Uterus (tissue), 4 donors: ENCODE measurements around the gene LLGL2. TPM values are rescaled to one million over a fixed set of nuclear protein-coding genes. Genes with fewer than 3 reads are reported as not detected.
"Not testable (repeated sequence)": the region's sequence is repeated elsewhere in the genome, so short reads cannot be mapped to it uniquely, and the experiment has no call there.

ENCODE experiments used
- DNase-seq, 2 donors: peaks; one replicate each; pipeline ENCODE4 v3.0.0-alpha.2; 2019 to 2020
- H3K27ac ChIP-seq, 2 donors: fragments of 200-600 bp; sonication (generic); 1 replicate in 1 of 2; 2 replicates in 1 of 2; pipeline ENCODE4 v1.5.1; 2016 to 2018
- H3K27me3 ChIP-seq, 2 donors: fragments of 200-600 bp; sonication (generic); one replicate each; pipeline ENCODE4 v1.5.1; 2018 to 2019; ENCODE audit warnings: control low read depth in 1 of 2
- H3K36me3 ChIP-seq, 2 donors: fragments of 200-600 bp; sonication (generic); one replicate each; pipeline ENCODE4 v1.5.1; 2019; ENCODE audit warnings: control low read depth in 1 of 2
- H3K4me1 ChIP-seq, 2 donors: fragments of 200-600 bp; sonication (generic); one replicate each; pipeline ENCODE4 v1.5.1; 2018 to 2019; ENCODE audit warnings: control low read depth in 1 of 2
- H3K4me3 ChIP-seq, 2 donors: fragments of 200-600 bp; sonication (generic); 1 replicate in 1 of 2; 2 replicates in 1 of 2; pipeline ENCODE4 v1.5.1; 2018 to 2019; ENCODE audit warnings: mild to moderate bottlenecking in 1 of 2
- H3K9me3 ChIP-seq, 2 donors: fragments of 200-600 bp; sonication (generic); one replicate each; pipeline ENCODE4 v1.5.1; 2019; ENCODE audit warnings: control low read depth in 1 of 2
- POLR2A ChIP-seq, 2 donors: fragments of 450-650 bp; IDR thresholded peaks; one replicate each; pipeline ENCODE4 v1.6.1; 2016; ENCODE audit warnings: antibody characterized with exemption in 2 of 2, mild to moderate bottlenecking in 1 of 2, moderate library complexity in 1 of 2
- intact Hi-C: fragments of 100-400 bp; cut with DNase I; formaldehyde crosslinking; loops from one replicate; pipeline ENCODE4 v1.15.1; 2023; ENCODE audit warnings: low total_unique reads
- total RNA-seq, 4 donors: library from RNA; depleted of rRNA in 3 of 4; stranded (reverse); fragments of >200 nt in 3 of 4; gene quantifications; one replicate each; pipeline versions ENCODE4 v1.1.0 to v1.2.4, GENCODE V29; 2014 to 2023
- TF ChIP-seq, protein P1 (sequence below), 4 experiments: fragments of 200-600 bp in 2 of 4; fragments of 450-650 bp in 2 of 4; sonication (generic) in 2 of 4; IDR thresholded peaks; one replicate each; pipeline ENCODE4 v1.5.1; 2016 to 2019; ENCODE audit warnings: antibody characterized with exemption in 4 of 4, mild to moderate bottlenecking in 2 of 4, moderate library complexity in 1 of 4
- donor health status: DM: yes; HTN: yes; CAD: no.

LLGL2 gene
- total RNA-seq, 4 donors from 2014 or later, result 3.1 to 31.9 (median 14.0) TPM

DNA sequence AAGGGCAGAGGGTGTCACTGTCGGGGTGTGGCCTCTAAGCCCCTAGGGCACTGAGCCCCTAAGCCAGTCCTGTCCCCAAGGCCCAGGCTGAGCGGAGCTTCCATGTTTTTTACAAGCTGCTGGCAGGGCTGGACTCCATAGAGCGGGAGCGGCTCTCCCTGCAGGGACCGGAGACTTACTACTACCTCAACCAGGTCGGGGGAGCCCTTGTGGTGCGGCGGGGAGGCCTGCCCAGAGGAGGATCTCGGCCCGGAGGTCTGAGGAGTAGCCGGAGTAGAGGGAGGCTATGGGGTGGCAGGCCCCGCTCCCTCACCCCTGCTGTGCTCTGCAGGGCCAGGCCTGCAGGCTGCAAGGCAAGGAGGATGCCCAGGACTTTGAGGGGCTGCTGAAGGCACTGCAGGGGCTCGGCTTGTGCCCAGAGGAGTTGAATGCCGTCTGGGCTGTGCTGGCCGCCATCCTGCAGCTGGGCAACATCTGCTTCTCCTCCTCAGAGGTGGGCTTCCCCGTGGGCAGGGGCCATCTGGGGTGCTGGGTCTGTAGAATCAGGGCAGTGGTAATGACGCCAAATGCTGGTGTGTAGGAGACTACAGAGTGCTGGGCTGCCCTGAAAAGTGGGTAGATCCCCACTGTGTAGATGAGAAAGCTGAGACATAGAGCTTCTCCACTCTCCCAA, 67.0 kb downstream of the LLGL2 start:
- Histone ChIP-seq H3K27ac (no peak overlapping the region), H3K36me3 (no peaks in the 10 kb centered on the region), H3K4me1 (peaks cover under 1 to 6% of the 10 kb centered on the region in 2 donors), H3K9me3 (no peaks in the 10 kb centered on the region), H3K27me3 (no peaks in the 10 kb centered on the region), H3K4me3 (no peak overlapping the region)
- DNase-seq, result no peak
- TF ChIP-seq POLR2A (IDR thresholded peaks at IDR 0.05), result no peak
- TF ChIP-seq, protein P1, sequence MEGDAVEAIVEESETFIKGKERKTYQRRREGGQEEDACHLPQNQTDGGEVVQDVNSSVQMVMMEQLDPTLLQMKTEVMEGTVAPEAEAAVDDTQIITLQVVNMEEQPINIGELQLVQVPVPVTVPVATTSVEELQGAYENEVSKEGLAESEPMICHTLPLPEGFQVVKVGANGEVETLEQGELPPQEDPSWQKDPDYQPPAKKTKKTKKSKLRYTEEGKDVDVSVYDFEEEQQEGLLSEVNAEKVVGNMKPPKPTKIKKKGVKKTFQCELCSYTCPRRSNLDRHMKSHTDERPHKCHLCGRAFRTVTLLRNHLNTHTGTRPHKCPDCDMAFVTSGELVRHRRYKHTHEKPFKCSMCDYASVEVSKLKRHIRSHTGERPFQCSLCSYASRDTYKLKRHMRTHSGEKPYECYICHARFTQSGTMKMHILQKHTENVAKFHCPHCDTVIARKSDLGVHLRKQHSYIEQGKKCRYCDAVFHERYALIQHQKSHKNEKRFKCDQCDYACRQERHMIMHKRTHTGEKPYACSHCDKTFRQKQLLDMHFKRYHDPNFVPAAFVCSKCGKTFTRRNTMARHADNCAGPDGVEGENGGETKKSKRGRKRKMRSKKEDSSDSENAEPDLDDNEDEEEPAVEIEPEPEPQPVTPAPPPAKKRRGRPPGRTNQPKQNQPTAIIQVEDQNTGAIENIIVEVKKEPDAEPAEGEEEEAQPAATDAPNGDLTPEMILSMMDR (IDR thresholded peaks at IDR 0.05), result no peak
- intact Hi-C loops, result loop anchor here (5.0 kb wide), 1 partner anchor 165 kb away; no protein-coding TSS in a partner anchor

DNA sequence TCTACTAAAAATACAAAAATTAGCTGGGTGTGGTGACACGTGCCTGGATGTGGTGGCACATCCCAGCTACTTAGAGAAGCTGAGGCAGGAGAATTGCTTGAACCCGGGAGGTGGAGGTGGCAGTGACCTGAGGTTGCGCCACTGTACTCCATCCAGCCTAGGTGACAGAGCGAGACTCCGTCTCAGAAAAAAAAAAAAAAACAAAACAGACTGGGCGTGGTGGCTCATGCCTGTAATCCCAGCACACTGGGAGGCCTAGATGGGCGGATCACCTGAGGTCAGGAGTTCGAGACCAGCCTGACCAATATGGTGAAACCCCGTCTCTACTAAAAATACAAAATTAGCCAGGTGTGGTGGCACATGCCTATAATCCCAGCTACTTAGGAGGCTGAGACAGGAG, 67.9 kb downstream of the LLGL2 start:
- not testable (repeated sequence) for DNase-seq, H3K9me3 ChIP-seq, H3K4me3 ChIP-seq, H3K4me1 ChIP-seq, H3K36me3 ChIP-seq, H3K27ac ChIP-seq, H3K27me3 ChIP-seq
- intact Hi-C loops, result loop anchor here (5.0 kb wide), 1 partner anchor 166 kb away; no protein-coding TSS in a partner anchor

DNA sequence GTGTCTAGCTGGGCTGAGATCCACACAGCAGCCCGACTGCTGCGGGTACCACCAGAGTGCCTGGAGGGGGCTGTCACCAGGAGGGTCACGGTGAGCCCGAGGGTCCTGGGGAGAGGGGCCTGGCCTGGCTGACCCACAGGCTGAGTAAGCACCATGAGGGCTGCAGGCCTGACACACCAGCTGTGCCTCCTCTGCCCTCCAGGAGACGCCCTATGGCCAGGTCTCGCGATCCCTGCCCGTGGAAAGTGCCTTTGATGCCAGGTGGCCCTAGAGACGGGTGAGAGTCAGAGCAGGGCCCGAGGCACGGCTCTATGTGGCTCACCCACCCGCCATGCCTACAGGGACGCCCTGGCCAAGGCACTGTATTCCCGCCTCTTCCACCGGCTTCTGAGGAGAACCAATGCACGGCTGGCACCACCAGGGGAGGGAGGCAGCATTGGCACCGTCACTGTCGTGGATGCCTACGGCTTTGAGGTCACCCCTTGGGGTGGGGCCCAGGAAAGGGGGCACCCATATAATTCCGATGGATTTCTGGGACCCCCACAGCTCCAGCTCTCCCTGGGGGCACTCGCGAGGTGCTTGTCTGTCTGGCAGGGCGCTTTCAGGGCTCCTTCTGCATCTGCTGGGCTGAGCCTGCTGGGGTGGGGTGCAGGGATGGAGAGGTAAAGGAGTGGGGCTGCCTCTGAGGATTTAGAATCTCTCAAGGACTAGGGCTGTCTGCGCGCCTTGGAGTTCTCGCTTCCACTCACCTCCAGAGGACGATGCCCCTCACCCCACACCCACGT, 69.2 kb downstream of the LLGL2 start:
- TF ChIP-seq POLR2A (IDR thresholded peaks at IDR 0.05), result no peak
- TF ChIP-seq, protein P1 (IDR thresholded peaks at IDR 0.05), result no peak
- H3K9me3 ChIP-seq, result no peaks in the 10 kb centered on the region
- peaks cover 0 to 5% of the 10 kb centered on the region in 2 donors for H3K4me1 ChIP-seq
- DNase-seq, result no peak
- H3K4me3 ChIP-seq, result no peak overlapping the region
- H3K27ac ChIP-seq, result no peak overlapping the region
- intact Hi-C loops, result loop anchor here (5.0 kb wide), 1 partner anchor 167 kb away; no protein-coding TSS in a partner anchor
- no peaks in the 10 kb centered on the region for H3K36me3 ChIP-seq
- no peaks in the 10 kb centered on the region for H3K27me3 ChIP-seq

DNA sequence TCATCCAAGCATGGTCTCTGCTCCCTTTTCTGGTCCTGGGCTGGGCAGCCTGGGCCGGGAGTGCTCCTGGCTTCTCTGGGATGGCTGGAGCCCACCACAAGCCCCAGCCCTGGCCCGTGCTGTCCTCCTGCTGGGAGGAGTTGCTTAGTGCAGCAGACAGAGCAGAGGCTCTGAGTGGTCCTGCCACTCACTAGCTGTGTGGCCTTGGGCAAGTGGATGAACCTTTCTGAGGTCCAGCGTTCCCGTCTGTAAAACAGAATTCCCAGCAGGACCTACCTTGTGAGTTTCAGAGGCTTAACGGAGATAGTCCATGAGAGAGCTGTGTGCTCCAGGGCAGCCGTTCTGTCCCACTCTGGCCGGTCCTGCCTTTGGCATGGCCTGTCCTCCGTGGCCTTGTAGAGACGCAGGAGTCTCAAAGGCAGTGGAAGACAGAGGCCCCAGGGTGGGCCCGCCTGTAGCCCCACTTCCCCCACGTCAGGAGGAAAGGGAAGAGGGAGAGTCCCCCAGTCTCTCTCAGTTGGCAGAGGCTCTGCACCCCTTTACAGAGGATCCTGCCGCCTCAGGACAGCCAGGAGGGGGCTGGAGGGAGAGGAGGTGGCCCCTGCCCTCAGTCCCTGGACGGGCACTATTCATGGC, 69.9 kb downstream of the LLGL2 start:
- intact Hi-C loops, result no loop called here
- Histone ChIP-seq H3K9me3 (no peaks in the 10 kb centered on the region), H3K27me3 (no peaks in the 10 kb centered on the region), H3K4me3 (no peak overlapping the region), H3K36me3 (no peaks in the 10 kb centered on the region), H3K4me1 (no peaks in the 10 kb centered on the region), H3K27ac (no peak overlapping the region)
- no peak for DNase-seq
- TF ChIP-seq, protein P1 (IDR thresholded peaks at IDR 0.05), result no peak
- TF ChIP-seq POLR2A (IDR thresholded peaks at IDR 0.05), result no peak

DNA sequence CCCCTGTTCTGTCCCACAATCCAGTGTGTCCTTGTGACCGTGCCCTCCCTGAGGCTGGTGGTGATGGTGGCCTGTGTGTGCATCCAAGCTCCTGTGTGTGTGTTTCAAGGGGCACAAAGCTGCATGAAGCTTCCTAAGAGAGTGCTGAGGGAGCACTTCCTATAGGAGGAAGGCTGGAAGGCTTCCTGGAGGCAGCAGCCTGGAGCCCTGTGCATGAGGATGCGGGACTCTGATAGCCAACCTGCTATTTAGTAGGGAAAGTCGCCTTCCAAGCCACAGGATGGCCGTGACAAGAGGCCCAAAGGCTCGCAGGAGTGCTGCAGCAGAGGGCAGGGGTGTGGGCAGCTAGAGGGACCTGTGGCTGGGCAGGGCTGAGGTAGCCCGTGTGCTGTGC, 70.4 kb downstream of the LLGL2 start:
- TF ChIP-seq, protein P1 (IDR thresholded peaks at IDR 0.05), result no peak
- TF ChIP-seq POLR2A (IDR thresholded peaks at IDR 0.05), result no peak
- H3K36me3 ChIP-seq, result no peaks in the 10 kb centered on the region
- H3K9me3 ChIP-seq, result no peaks in the 10 kb centered on the region
- DNase-seq, result no peak
- no peak overlapping the region for H3K4me3 ChIP-seq
- no peak overlapping the region for H3K27ac ChIP-seq
- H3K4me1 ChIP-seq, result no peaks in the 10 kb centered on the region
- intact Hi-C loops, result no loop called here
- no peaks in the 10 kb centered on the region for H3K27me3 ChIP-seq
